HEK293 (cell line): ENCODE data around the gene GPRASP2.

Source experiments
- ATF2 ChIP-seq: fragments of 450-650 bp; formaldehyde crosslinking; IDR thresholded peaks from 2 replicates; pipeline ENCODE4 v1.5.1; 2016; ENCODE audit warnings: missing biosample characterization, missing genetic modification characterization, low read depth
- HIC1 ChIP-seq: fragments of 450-650 bp; formaldehyde crosslinking; IDR thresholded peaks from 2 replicates; pipeline ENCODE4 v1.5.1; 2016; ENCODE audit warnings: missing biosample characterization, missing genetic modification characterization
- HOXC10 ChIP-seq: sonication (generic); formaldehyde crosslinking; IDR thresholded peaks from 2 replicates; pipeline ENCODE4 v1.8.1; 2023; ENCODE audit warnings: mild to moderate bottlenecking, missing genetic modification reagents
- KLF16 ChIP-seq: fragments of 450-650 bp; formaldehyde crosslinking; IDR thresholded peaks from 2 replicates; pipeline ENCODE4 v1.5.1; 2017; ENCODE audit warnings: missing biosample characterization, missing genetic modification characterization
- KLF8 ChIP-seq: fragments of 450-650 bp; formaldehyde crosslinking; IDR thresholded peaks from 2 replicates; pipeline ENCODE4 v1.5.1; 2016; ENCODE audit warnings: missing biosample characterization, missing genetic modification characterization
- MYNN ChIP-seq: fragments of 450-650 bp; formaldehyde crosslinking; IDR thresholded peaks from 2 replicates; pipeline ENCODE4 v1.5.1; 2016; ENCODE audit warnings: missing biosample characterization, missing genetic modification characterization, borderline replicate concordance
- PATZ1 ChIP-seq: fragments of 450-650 bp; formaldehyde crosslinking; IDR thresholded peaks from 2 replicates; pipeline ENCODE4 v1.5.1; 2016; ENCODE audit warnings: missing biosample characterization, missing genetic modification characterization
- SALL2 ChIP-seq: fragments of 450-650 bp; formaldehyde crosslinking; IDR thresholded peaks from 2 replicates; pipeline ENCODE4 v1.5.0; 2017; ENCODE audit warnings: missing biosample characterization, mild to moderate bottlenecking, missing genetic modification characterization, borderline replicate concordance
- ZBTB26 ChIP-seq: fragments of 450-650 bp; formaldehyde crosslinking; optimal IDR thresholded peaks from 2 replicates; pipeline ENCODE3; 2016; ENCODE audit warnings: missing biosample characterization, mild to moderate bottlenecking, missing genetic modification characterization
- ZBTB48 ChIP-seq: fragments of 450-650 bp; formaldehyde crosslinking; IDR thresholded peaks from 2 replicates; pipeline ENCODE4 v1.5.1; 2016; ENCODE audit warnings: missing biosample characterization, missing genetic modification characterization
- ZFP37 ChIP-seq: fragments of 450-650 bp; formaldehyde crosslinking; IDR thresholded peaks from 2 replicates; pipeline ENCODE4 v1.5.1; 2016; ENCODE audit warnings: missing biosample characterization, missing genetic modification characterization
- ZNF132 ChIP-seq: fragments of 450-650 bp; formaldehyde crosslinking; IDR thresholded peaks from 2 replicates; pipeline ENCODE4 v1.5.1; 2017; ENCODE audit warnings: missing biosample characterization, missing genetic modification characterization, borderline replicate concordance
- ZNF155 ChIP-seq: fragments of 450-650 bp; formaldehyde crosslinking; IDR thresholded peaks from 2 replicates; pipeline ENCODE4 v1.5.1; 2016; ENCODE audit warnings: missing biosample characterization, missing genetic modification characterization
- ZNF239 ChIP-seq: fragments of 450-650 bp; formaldehyde crosslinking; IDR thresholded peaks from 2 replicates; pipeline ENCODE4 v1.5.1; 2016; ENCODE audit warnings: missing biosample characterization, missing genetic modification characterization
- ZNF274 ChIP-seq, 2 experiments: fragments of 200-500 bp in 1 of 2; fragments of 450-650 bp in 1 of 2; sonication (Bioruptor generic) in 1 of 2; formaldehyde crosslinking in 1 of 2; IDR thresholded peaks; 2 replicates each; pipeline versions ENCODE4 v1.5.1 to v1.6.1; 2014 to 2016; ENCODE audit warnings: borderline replicate concordance in 1 of 2, inconsistent platforms in 1 of 2, low read length in 1 of 2, missing biosample characterization in 1 of 2, missing genetic modification characterization in 1 of 2
- ZNF341 ChIP-seq: fragments of 450-650 bp; formaldehyde crosslinking; IDR thresholded peaks from 2 replicates; pipeline ENCODE4; 2016; ENCODE audit warnings: low read depth, missing biosample characterization, missing genetic modification characterization
- ZNF366 ChIP-seq: fragments of 450-650 bp; formaldehyde crosslinking; conservative IDR thresholded peaks from 2 replicates; pipeline ENCODE4 v1.5.1; 2016; ENCODE audit warnings: missing biosample characterization, missing genetic modification characterization
- ZNF48 ChIP-seq: fragments of 450-650 bp; formaldehyde crosslinking; IDR thresholded peaks from 2 replicates; pipeline ENCODE4 v1.5.1; 2016; ENCODE audit warnings: missing biosample characterization, missing genetic modification characterization
- ZNF530 ChIP-seq: fragments of 450-650 bp; formaldehyde crosslinking; IDR thresholded peaks from 2 replicates; pipeline ENCODE4 v1.5.1; 2016; ENCODE audit warnings: low read depth, missing biosample characterization, missing genetic modification characterization
- ZNF549 ChIP-seq: fragments of 450-650 bp; IDR thresholded peaks from 2 replicates; pipeline ENCODE4 v1.5.1; 2018; ENCODE audit warnings: missing biosample characterization, missing genetic modification characterization, mild to moderate bottlenecking, inconsistent platforms, moderate library complexity
- ZNF585B ChIP-seq: fragments of 450-650 bp; formaldehyde crosslinking; IDR thresholded peaks from 2 replicates; pipeline ENCODE4 v1.5.1; 2016; ENCODE audit warnings: missing biosample characterization, missing genetic modification characterization
- ZNF629 ChIP-seq: fragments of 450-650 bp; formaldehyde crosslinking; IDR thresholded peaks from 2 replicates; pipeline ENCODE4 v1.5.1; 2017; ENCODE audit warnings: missing biosample characterization, missing genetic modification characterization
- ZNF645 ChIP-seq: fragments of 450-650 bp; formaldehyde crosslinking; IDR thresholded peaks from 2 replicates; pipeline ENCODE4; 2016; ENCODE audit warnings: missing biosample characterization, missing genetic modification characterization
- ZNF664 ChIP-seq: fragments of 450-650 bp; formaldehyde crosslinking; IDR thresholded peaks from 2 replicates; pipeline ENCODE4 v1.5.1; 2016; ENCODE audit warnings: missing biosample characterization, missing genetic modification characterization
- ZNF670 ChIP-seq: fragments of 450-650 bp; formaldehyde crosslinking; IDR thresholded peaks from 2 replicates; pipeline ENCODE4 v1.5.1; 2016; ENCODE audit warnings: missing biosample characterization, missing genetic modification characterization, low read depth
- ZNF692 ChIP-seq: fragments of 450-650 bp; formaldehyde crosslinking; IDR thresholded peaks from 2 replicates; pipeline ENCODE4 v1.5.1; 2016; ENCODE audit warnings: missing biosample characterization, missing genetic modification characterization
- ZSCAN16 ChIP-seq: fragments of 450-650 bp; formaldehyde crosslinking; IDR thresholded peaks from 2 replicates; pipeline ENCODE4 v1.5.1; 2016; ENCODE audit warnings: missing biosample characterization, missing genetic modification characterization
- ZSCAN30 ChIP-seq: fragments of 450-650 bp; IDR thresholded peaks from 2 replicates; pipeline ENCODE4 v1.5.1; 2018; ENCODE audit warnings: missing biosample characterization, mild to moderate bottlenecking, missing genetic modification characterization, moderate library complexity

The GPRASP2 gene

GRCh38 chrX:102720237-102721168 lies 8.3 kb downstream of the GPRASP2 start, which contains the start of gene GPRASP3 (continued):
- TF ChIP-seq PATZ1 (tag by site-specific recombination) (no peak), ZNF530 (tag by site-specific recombination) (no peak), ZNF549 (tag by site-specific recombination) (no peak), HIC1 (no peak), ZNF585B (tag by site-specific recombination) (no peak), ZNF366 (tag by site-specific recombination) (0 out of 2 replicates have a peak, but pooled peaks have one; percentile 18), ZNF48 (tag by site-specific recombination) (no peak), ZNF341 (tag by site-specific recombination) (peak; percentile 51), ZNF155 (tag by site-specific recombination) (no peak), ZBTB48 (tag by site-specific recombination) (no peak), ZSCAN16 (tag by site-specific recombination) (no peak), ZNF239 (no peak), ZBTB26 (no peak), ZNF670 (tag by site-specific recombination) (no peak), ATF2 (no peak), ZNF664 (tag by site-specific recombination) (no peak), ZNF274 (IDR thresholded peaks at IDR 0.05; ENCODE audit: low read length) (no peak), ZNF274 (tag by site-specific recombination; IDR thresholded peaks at IDR 0.05; ENCODE audit: borderline replicate concordance) (no peak), MYNN (tag by site-specific recombination) (no peak), ZFP37 (tag by site-specific recombination) (no peak), KLF8 (0 out of 2 replicates have a peak, but pooled peaks have one; percentile 35), ZNF629 (tag by site-specific recombination) (peak; percentile 37; the same call in 1 of the 2 replicates), ZSCAN30 (tag by site-specific recombination) (no peak), ZNF132 (tag by site-specific recombination) (no peak), HOXC10 (CRISPR knock-in tag) (no peak), KLF16 (tag by site-specific recombination) (peak; percentile 57; the same call in 1 of the 2 replicates), ZNF692 (no peak), ZNF645 (tag by site-specific recombination) (no peak), SALL2 (tag by site-specific recombination) (no peak)
